GM18502 (cell line): Measurements from ENCODE around the gene FHL1.
A peak's percentile ranks its signal among the peaks of the same experiment; 100 is the strongest.
"Not testable (repeated sequence)": the region's sequence is repeated elsewhere in the genome, so short reads cannot be mapped to it uniquely, and the experiment has no call there.

ENCODE experiments used
- ATAC-seq: cut with Tn5 transposase; IDR thresholded peaks from one replicate; pipeline ENCODE4 v1.9.1; 2021; ENCODE audit warnings: mild to moderate bottlenecking; ENCODE audit not compliant: unreplicated experiment, poor library complexity

Gene FHL1

DNA sequence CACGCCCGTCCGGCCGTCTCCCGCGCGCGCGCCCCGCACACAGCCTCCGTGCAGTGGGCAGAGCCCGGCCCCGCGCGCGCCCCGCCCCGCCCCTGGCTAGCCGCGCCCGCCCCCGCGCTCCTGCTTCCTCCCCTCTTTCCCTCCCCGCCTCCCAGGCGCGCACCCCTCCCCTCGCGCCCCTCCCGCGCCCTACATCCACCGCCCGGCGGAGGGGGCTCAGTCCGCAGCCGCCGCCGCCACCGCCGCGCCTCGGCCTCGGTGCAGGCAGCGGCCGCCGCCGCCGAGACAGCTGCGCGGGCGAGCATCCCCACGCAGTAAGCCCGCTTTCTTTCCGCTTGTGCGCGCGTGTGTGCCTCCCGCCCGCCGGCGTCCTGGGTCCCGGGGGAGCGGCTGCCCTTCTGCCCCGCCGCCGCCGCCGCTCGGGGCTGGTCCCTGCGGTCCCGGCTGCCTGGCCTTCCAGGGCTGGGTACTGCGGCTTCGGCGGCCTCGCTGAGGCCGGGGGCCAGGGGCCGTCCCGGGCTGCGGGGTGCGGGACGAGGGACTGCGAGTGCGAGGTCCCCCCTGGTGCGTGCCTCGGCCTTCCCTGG is at the start of gene FHL1:
TSS of gene FHL1 (plus strand) at position 219 of the 587 bp plus-strand sequence.
- no peak for ATAC-seq

DNA sequence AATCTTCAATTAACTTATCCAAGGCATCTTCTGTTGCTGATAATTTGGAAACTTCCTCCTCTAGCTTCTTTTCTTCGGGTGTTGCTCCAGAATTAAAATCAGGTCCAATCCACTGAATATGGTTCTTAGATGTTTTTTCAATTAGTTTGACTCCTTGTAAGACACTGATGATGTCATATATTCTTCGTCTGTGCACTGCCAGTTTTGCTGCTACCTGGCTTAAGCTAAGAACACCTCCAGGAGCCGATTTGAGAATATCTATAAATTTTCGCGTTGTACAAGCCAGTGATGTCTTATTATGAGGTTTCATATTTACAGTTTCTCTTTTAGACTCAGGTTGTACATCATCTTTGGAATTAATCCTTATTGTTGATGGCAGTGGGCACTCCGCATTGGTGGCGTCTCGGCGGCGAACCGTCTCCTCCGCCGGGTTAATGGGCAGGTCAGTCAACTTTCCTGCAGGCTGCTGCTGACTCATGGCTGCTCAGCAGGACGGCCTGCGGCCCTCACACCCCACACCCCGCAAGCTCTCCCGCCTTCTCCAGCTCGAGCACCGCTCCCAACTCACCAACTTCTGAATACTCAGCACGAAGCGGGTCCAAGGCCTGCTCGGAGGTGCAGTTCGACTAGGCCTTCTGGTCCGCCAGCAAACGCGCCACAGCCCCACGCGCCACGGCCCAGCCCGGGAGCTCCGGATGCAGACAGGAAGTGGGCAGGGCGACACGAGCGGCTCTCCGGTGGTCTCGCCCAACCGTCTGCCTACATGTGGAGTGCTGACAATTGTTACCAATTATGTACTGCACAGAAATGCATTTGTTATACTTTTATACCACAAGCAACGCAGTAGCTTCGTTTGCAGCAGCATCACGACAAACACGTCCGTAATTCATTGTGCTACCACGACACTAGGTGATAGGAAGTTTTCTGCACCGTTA is 49.2 kb upstream of the FHL1 start:
- no peak for ATAC-seq

DNA sequence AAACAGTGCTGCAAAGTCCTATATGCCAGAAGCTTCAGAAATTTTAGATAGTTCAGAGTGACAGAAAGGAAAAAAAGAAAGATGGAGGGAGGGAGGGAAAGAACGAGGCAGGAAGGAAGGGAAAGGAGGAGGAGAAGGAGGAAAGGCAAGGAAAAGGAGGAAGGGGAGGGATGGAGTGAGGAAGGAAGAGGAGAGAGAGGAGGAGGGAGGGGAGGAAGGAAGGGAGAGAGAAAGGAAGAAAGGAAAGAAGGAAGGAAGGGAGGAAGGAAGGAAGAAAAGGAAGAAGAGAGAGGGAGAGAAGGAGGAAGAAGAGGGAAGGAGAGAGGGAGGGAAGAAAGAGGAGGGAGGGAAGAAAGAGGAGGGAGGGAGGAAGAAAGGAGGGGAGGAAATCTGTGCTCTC is 42.4 kb upstream of the FHL1 start:
- no peak for ATAC-seq

DNA sequence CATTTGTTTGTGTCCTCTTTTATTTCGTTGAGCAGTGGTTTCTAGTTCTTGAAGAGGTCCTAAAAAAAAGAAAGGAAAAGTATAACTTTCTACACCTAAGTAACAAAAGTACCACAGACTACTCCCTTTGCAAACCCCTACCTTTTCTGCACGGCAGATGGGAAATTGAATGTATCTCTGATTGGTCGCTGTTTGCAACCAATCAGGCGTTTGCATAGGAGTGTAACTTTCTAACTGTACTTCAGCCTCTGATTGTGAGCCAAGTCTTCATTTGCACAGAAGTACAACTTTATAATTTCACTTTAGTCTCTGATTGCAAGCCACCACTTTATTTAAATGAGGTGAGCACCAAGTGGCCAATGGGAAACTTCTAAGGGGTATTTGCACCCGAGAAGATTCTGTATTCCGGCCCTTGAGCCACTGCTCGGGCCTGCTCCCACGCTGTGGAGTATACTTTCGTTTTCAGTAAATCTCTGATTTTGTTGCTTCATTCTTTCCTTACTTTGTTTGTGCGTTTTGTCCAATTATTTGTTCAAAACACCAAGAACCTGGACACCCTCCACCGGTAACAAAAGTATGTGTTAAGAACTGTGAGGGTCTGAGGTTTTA is 40.3 kb upstream of the FHL1 start:
- ATAC-seq = no peak

DNA sequence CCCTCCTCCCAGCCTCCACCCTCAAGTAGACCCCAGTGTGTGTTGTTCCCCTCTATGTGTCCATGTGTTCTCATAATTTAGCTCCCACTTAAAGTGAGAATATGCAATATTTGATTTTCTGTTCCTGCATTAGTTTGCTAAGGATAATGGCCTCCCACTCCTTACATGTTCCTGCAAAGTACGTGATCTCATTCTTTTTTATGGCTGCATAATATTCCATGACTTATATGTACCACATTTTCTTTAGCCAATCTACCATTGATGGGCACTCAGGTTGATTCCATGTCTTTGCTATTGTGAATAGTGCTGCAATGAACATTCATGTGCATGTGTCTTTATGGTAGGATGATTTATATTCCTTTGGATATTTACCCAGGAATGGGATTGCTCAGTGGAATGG is 38.4 kb upstream of the FHL1 start:
- ATAC-seq = not testable (repeated sequence)

DNA sequence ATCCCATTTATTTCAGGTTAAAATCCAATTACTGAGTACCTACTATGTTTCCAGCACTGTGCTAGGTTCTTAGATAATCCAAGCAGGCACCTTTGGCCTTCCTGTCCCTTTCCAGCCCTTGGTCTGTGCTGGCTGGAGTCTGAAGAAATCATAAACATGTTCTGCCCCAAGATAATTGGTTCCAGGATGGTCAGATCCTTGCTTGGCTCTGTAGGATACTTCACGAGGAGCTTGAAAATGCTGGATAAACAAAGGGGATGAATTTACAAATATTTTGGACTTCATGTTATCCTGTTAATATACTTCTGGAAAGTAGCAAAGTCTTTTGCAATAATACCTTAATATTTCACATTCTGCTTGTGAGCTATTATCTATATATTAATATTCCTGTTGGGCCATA is 35.0 kb upstream of the FHL1 start:
- ATAC-seq = no peak

DNA sequence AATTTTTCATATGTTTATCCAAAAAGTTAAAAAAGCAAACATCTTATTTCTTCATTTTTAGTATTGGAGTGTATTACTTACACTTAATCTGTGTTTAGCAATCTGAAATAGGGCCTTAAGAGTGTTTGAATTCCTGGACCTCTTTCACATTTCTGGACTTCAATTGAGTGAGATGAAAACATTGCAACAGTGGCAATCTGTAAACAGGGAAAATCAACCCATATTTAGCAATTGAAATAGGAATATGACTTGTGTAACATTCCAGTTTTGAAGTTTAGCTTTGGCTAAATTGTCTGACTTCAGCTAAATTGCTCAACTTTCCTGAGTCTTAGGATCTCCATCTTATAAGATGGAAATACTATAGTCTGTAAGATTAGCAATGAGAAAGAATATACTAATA is 34.6 kb upstream of the FHL1 start:
- ATAC-seq = no peak

DNA sequence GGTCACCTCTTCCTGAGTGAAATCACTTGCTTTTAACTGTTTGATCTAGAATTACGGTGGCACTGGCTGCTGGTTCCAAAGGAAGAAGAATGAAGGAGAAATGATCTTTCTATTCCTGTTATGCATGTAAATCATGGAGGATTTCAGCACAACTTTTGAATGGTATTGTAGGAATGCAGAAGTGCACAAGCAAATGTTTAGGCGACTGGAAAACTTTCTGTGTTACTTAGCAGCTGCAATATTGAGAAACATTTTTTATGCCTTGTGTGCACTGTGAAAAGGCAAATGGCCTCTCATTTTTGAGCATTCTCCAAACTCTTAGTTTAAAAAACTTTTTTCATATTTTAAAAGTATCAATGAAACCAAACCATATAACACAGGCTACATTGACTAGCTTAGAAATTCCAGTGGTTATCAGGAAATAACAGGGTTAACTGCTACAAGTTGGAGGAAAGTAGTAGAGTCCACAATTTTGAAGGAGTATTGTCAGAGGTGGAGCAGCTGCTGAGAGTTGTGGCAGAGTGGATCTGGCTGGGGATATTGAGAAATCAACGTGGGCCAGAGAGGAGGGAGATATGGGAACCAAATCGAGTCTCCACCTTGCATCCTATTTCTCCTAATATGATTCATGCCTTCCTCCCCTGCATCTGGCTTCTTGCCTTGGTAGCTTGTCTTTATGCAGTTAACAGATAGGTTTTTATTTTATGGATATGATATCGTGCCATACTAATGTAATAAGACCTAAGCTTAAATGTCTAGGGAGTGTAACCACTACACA is 32.0 kb upstream of the FHL1 start:
- no peak for ATAC-seq

DNA sequence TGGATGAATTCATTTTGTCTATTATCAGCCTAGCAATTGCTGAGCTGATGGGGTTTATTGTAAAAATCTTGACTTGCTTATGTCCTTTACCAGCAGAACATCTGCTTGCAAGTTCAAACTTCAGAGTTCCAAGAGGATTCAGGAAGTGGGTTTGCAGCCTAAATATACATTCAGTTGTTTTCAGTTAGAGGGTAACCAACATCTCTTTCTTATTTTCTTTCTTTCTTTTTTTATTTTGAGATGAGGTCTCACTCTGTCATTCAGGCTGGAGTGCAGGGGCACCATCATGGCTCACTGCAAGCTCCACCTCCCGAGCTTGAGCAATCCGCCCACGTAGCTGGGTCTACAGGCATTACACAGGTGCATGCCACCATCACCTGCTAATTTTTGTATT is 31.4 kb upstream of the FHL1 start:
- ATAC-seq = no peak

DNA sequence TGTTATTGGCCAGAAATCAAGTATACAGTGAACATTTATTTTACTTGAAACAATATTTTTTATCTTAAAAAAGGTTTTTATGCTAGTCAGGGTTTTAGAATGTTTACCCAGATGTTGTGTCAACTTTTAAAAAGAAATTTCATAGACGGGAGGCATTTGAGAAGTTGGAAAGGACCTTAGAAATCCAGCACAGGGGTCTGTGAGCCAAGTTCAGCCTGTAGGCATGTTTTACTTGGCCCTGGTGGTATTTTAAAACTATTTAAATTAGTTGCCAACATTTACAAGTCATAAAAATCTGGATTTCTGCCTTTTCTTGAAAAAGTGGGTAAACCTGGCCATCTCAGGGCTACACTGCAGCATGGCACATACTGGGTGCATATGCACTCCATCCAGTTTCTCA is 25.5 kb upstream of the FHL1 start:
- no peak for ATAC-seq

DNA sequence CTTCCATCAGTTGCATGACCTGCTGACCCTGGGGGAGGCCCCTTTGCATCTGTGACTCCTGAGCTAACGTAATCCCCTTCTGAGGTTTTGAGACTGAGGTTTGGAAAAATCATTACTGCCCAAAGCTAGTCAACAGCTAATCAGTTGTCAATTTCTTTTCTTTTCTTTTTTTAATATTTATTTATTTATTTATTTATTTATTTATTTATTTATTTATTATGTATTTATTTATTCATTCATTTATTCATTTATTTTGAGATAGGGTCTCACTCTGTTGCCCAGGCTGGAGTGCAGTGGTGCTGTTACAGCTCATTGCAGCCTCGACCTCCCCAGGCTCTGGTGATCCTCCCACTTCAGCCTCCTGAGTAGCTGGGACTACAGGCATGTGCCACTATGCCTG is 25.1 kb upstream of the FHL1 start:
- no peak for ATAC-seq

DNA sequence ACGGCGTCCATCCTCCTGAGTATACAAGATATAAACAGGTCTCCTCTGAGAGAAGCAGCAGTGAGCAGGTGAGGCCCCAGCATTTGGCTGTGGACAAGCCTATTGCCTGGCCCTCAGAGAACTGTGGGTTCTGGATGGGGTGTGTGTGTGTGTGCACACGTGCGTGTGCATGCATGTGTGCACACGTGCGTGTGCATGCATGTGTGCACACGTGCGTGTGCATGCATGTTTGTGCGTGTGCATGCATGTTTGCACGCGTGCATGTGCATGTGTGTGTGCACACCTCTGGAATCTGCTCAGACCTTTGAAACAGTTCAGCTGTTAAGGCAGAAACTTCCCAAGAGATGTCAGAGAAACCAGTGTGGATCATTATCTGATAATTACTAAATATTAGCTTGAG is 22.2 kb upstream of the FHL1 start:
- ATAC-seq = no peak

DNA sequence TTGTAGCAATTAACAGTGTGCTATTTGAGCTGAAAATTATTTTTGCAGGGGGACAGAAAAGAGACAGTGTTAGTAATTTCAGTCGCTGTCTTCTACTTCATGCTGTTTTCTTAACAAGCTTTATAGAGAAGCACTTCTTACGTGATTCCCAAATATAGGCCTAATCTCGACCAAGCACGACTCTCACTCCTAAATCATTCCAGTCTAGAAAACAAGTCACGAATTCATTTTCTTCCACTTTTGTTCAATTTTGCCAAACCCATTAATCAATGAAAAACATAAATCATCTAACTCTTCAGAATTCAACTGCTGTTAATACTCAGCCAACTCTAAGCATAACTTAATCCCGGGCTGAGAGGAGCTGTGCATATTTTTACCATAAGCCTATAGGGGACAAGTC is 21.0 kb upstream of the FHL1 start:
- no peak for ATAC-seq

DNA sequence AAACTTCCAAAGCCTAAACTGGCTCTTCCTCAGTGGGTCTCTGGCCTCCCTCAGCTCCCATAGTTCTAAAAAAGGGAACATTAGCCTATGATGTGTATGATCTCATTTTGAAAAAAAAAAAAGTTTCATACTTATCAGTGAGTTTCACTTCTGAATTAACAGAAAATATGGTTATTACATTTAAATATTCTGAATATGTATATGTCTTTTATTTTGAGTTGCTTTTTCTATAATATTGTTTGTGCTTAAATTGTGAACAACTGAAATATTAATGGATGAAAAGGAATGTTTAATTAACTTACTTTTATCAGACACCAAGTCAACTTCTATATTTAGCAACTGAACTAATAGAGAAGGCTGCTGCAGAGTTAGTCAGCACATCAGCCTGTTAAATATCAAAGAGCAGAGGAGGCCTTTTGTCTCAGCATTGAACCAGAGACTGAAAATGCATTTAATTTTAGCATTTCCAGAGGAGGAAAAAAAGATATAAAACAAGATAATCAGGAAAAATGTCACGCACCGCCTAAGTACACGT is 20.4 kb upstream of the FHL1 start:
- no peak for ATAC-seq

DNA sequence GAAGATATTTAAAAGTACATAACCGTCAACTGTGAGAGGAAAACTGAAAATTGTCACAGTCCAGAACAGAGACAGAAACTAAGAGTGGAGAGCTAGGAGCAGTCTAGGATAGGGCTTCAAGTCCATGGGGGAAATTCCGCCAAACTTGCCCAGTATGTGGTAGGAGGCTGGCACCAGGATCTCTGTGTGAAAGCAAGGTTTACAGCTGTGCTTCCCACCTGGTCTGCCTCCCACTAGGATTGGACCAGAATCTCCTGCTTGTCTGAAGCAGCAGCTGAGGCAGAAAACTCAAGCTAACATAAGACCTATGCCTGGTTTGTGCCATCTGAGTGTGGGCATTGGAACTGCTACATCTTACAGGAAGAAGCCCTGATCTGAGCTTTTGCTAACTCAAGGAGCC is 18.6 kb upstream of the FHL1 start:
- no peak for ATAC-seq

DNA sequence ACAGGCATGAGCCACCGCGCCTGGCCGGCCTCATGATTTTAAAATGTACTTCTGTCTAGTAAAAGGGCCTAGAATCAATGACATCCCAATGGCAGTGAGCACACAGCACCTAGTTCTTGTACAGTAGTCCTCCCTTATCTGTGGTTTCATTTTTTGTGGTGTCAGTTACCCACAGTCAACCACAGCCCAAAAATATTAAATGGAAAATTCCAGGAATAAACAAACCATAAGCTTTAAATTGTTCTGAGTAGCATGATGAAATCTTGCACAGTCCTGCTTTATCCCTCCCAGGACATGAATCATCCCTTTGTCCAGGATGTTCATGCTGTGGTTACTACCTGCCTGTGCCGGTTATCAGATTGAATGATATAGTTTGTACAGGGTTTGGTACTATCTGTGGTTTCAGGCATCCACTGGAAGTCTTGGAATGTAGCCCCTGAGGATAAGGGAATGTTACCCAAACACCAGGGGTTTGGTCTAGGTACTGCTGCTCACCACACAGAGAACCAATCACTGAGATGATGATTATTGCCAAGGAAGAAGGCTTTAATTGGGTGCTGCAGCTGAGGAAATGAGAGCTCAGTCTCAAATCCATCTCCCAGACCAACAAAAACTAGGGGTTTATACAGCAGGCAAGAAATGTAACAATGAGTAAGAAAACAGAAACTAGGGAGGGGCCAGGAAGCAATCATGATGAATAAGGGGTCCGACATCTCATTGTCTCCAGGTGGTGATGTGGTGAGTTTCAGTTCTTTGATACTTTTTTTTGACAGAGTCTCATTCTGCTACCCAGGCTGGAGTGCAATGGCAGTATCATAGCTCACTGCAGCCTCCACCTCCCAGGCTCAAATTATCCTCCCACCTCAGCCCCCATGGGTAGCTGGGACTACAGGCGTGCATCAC is 16.2 kb upstream of the FHL1 start:
- peak; percentile 40 for ATAC-seq

DNA sequence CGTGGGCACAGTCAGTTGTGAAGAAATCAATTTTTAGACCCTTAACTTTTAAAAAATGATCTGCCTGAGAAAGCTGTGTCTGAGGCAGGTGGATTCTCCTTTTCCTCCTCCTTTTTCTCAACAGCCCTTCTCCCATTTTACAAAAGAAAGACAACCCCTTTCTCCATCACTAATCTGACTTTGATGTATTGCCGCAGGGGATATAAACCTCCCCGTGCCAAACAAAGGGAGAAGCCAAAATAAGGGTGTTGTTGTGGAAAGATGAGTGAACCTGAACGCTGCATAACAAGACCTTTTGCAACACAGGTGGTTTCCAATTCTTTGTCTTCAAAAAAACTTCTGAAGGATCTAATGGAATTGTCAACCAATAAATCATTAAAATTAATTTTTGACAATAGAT is 8.4 kb upstream of the FHL1 start:
- ATAC-seq = no peak

DNA sequence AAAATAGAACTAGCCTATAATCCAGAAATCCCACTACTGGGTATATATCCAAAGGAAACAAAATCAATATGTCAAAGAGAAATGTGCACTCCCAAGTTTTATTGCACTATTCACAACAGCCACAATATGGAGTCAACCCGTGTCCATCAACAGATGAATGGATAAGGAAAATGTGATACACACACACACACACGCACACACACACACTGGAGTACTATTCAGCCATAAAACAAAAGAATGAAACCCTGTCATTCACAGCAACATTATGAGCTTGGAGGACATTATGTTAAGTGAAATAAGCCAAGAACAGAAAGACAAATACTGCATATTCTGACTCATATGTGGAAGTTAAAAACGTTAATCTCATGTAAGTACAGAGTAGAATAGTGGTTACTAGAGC is 5.8 kb upstream of the FHL1 start:
- no peak for ATAC-seq

DNA sequence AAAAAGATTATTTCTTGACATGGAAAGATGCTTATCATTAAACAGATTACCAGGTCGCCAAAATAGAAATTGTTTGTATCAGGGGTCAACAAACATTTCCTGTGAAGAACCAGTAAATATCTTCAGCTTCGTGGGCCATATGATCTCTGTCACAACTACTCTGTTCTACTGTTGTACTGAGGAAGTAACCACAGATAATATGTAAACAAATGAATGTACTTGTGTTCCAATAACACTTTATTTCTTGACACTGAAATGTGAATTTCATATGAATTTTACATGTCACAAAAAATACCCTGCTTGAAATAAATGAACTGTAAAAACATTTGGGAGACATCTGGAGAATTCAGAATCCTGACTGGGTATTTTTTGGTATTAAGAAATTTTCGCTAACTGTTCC is 4.7 kb upstream of the FHL1 start:
- ATAC-seq = no peak

DNA sequence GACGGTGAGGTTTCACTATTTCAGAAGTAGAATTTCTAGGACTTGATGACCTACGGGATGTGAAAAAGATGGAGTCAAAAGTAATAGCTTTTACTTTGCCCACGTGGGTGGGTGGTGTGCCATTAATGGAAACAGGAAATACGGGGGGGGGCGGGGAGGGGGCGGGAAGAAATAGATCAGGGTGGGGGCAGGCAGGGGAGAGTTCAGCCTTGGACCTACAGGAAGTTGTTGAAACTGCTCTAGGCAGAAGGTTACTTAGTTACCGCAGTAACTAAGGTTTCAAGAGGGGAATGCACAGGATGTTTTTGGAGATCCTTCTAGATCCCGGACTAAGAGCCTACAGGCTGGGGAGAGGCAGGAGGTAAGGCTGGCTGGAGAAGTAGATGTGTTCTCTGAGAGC is 3.6 kb upstream of the FHL1 start:
- no peak for ATAC-seq
